ENCODE results near the gene WDR93.

WDR93 gene

GRCh38 chr15:89714775-89715174 lies 24.2 kb downstream of the WDR93 start:
- Histone ChIP-seq H3K4me2 (ENCODE audit: low read length) (no peak overlapping the region), H2AFZ (no peak overlapping the region), H3K4me1 (no peaks in the 10 kb centered on the region), H3K9ac (no peak overlapping the region), H3K36me3 (ENCODE audit: control insufficient read depth, insufficient read depth, low read length) (no peaks in the 10 kb centered on the region), H3K27me3 (ENCODE audit: control insufficient read depth, insufficient read depth, low read length) (no peaks in the 10 kb centered on the region), H3K9me3 (ENCODE audit: control insufficient read depth, low read length) (no peaks in the 10 kb centered on the region), H3K27ac (no peak overlapping the region), H3K79me2 (no peaks in the 10 kb centered on the region), H3K4me3 (ENCODE audit: low read depth, low read length) (no peak overlapping the region)
- TF ChIP-seq CTCF (IDR thresholded peaks at IDR 0.05): no peak

GRCh38 chr15:89723031-89723430 lies 32.4 kb downstream of the WDR93 start:
- H3K27ac ChIP-seq: no peak overlapping the region
- no peak for TF ChIP-seq CTCF (IDR thresholded peaks at IDR 0.05)
- H2AFZ ChIP-seq: no peak overlapping the region
- no peak overlapping the region for H3K9ac ChIP-seq
- H3K9me3 ChIP-seq (ENCODE audit: control insufficient read depth, low read length): no peaks in the 10 kb centered on the region
- no peaks in the 10 kb centered on the region for H3K79me2 ChIP-seq
- H3K27me3 ChIP-seq (ENCODE audit: control insufficient read depth, insufficient read depth, low read length): no peaks in the 10 kb centered on the region
- H3K4me1 ChIP-seq: no peaks in the 10 kb centered on the region
- no peaks in the 10 kb centered on the region for H3K36me3 ChIP-seq (ENCODE audit: control insufficient read depth, insufficient read depth, low read length)
- H3K4me2 ChIP-seq (ENCODE audit: low read length): no peak overlapping the region
- no peak overlapping the region for H3K4me3 ChIP-seq (ENCODE audit: low read depth, low read length)

- no peaks in the 10 kb centered on the region for H3K27me3 ChIP-seq (ENCODE audit: control insufficient read depth, insufficient read depth, low read length)
- H3K9me3 ChIP-seq (ENCODE audit: control insufficient read depth, low read length): no peaks in the 10 kb centered on the region
- H3K79me2 ChIP-seq: no peaks in the 10 kb centered on the region
- no peak overlapping the region for H2AFZ ChIP-seq
- no peak overlapping the region for H3K9ac ChIP-seq
- H3K27ac ChIP-seq: no peak overlapping the region
- H3K4me3 ChIP-seq (ENCODE audit: low read depth, low read length): no peak overlapping the region
- H3K4me2 ChIP-seq (ENCODE audit: low read length): no peak overlapping the region
- H3K36me3 ChIP-seq (ENCODE audit: control insufficient read depth, insufficient read depth, low read length): no peaks in the 10 kb centered on the region
- no peak for TF ChIP-seq CTCF (IDR thresholded peaks at IDR 0.05)
- no peaks in the 10 kb centered on the region for H3K4me1 ChIP-seq
These were observed 34.0 kb downstream of the WDR93 start for GRCh38 chr15:89724621-89725020.

- Histone ChIP-seq H3K4me3 (ENCODE audit: low read depth, low read length) (no peak overlapping the region), H3K4me1 (no peaks in the 10 kb centered on the region), H3K4me2 (ENCODE audit: low read length) (no peak overlapping the region), H2AFZ (no peak overlapping the region), H3K36me3 (ENCODE audit: control insufficient read depth, insufficient read depth, low read length) (no peaks in the 10 kb centered on the region), H3K27ac (no peak overlapping the region), H3K9ac (no peak overlapping the region), H3K27me3 (ENCODE audit: control insufficient read depth, insufficient read depth, low read length) (no peaks in the 10 kb centered on the region), H3K9me3 (ENCODE audit: control insufficient read depth, low read length) (no peaks in the 10 kb centered on the region), H3K79me2 (no peaks in the 10 kb centered on the region)
- no peak for TF ChIP-seq CTCF (IDR thresholded peaks at IDR 0.05)
These were observed 34.5 kb downstream of the WDR93 start for GRCh38 chr15:89725064-89725463.

- no peak overlapping the region for H3K4me2 ChIP-seq (ENCODE audit: low read length)
- TF ChIP-seq CTCF (IDR thresholded peaks at IDR 0.05): no peak
- no peak overlapping the region for H3K27ac ChIP-seq
- H3K9me3 ChIP-seq (ENCODE audit: control insufficient read depth, low read length): no peaks in the 10 kb centered on the region
- no peak overlapping the region for H2AFZ ChIP-seq
- no peaks in the 10 kb centered on the region for H3K4me1 ChIP-seq
- H3K79me2 ChIP-seq: no peaks in the 10 kb centered on the region
- H3K9ac ChIP-seq: no peak overlapping the region
- no peak overlapping the region for H3K4me3 ChIP-seq (ENCODE audit: low read depth, low read length)
- no peaks in the 10 kb centered on the region for H3K27me3 ChIP-seq (ENCODE audit: control insufficient read depth, insufficient read depth, low read length)
- H3K36me3 ChIP-seq (ENCODE audit: control insufficient read depth, insufficient read depth, low read length): no peaks in the 10 kb centered on the region
These were observed 37.6 kb downstream of the WDR93 start for GRCh38 chr15:89728254-89728653.

All from parathyroid adenoma (tissue), 2 donors.